Measurements from ENCODE around the gene GOLGA1.
A peak's percentile ranks its signal among the peaks of the same experiment; 100 is the strongest.

GOLGA1 gene

GRCh38 chr9:124860582-124861341 is 80.1 kb downstream of the GOLGA1 start:
- H3K9ac ChIP-seq (ENCODE audit: low read length): peak overlapping the region; percentile 28
- H3K36me3 ChIP-seq (ENCODE audit: control insufficient read depth, insufficient read depth, low read length): peaks cover 28% of the 10 kb centered on the region

GRCh38 chr9:124859803-124860581 is 80.9 kb downstream of the GOLGA1 start:
- Histone ChIP-seq H3K27ac (ENCODE audit: low read depth, low read length) (no peak overlapping the region), H3K9ac (ENCODE audit: low read length) (peak overlapping the region; percentile 14), H3K27me3 (ENCODE audit: control insufficient read depth, insufficient read depth, low read length) (no peaks in the 10 kb centered on the region), H3K4me3 (ENCODE audit: low read length) (peak overlapping the region; percentile 69), H3K36me3 (ENCODE audit: control insufficient read depth, insufficient read depth, low read length) (peaks cover 28% of the 10 kb centered on the region), H3K4me1 (ENCODE audit: control insufficient read depth, insufficient read depth, low read length) (peaks cover 11% of the 10 kb centered on the region)

More at GRCh38 chr9:124860582-124861341, 80.1 kb downstream of the GOLGA1 start:
- Histone ChIP-seq H3K4me1 (ENCODE audit: control insufficient read depth, insufficient read depth, low read length) (peaks cover 11% of the 10 kb centered on the region), H3K4me3 (ENCODE audit: low read length) (peak overlapping the region; percentile 69), H3K27me3 (ENCODE audit: control insufficient read depth, insufficient read depth, low read length) (no peaks in the 10 kb centered on the region), H3K27ac (ENCODE audit: low read depth, low read length) (peak overlapping the region; percentile 90)

DNA sequence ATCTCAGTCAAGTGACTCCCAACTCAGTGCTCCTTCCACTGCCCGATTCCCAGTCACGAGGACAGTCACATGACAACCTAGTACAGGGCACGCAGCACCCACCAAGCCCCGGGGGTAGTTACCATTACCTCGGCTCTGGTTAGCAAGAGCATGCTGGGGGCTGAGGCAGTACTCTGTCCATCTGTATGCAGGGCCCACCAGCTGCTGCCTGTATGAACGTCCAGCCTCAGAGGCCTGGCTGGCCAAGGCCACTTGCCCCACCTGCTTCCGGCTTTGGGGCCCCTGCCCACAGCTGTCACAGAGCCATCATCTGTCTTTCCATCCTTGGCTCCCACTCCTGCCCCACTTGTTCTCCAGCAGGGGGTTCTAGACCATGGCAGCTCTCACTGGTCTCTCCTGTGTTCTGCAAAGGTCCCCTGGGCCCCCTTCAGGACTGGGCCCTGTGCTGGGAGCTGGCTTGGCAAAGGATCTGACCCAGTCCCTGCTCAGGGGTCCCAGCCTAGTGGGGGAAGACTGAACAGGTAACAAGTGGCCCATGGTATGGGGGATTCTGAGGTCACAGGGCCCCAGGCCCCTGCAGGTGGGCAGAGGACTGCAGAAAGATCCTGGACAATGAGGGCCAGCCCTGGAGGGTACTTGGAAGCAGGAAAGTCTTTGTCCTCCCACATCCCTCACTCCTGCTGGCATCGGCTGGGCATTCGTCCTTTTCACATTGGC is 82.4 kb downstream of the GOLGA1 start:
- Histone ChIP-seq H3K4me3 (ENCODE audit: low read length) (no peak overlapping the region), H3K27ac (ENCODE audit: low read depth, low read length) (no peak overlapping the region), H3K4me1 (ENCODE audit: control insufficient read depth, insufficient read depth, low read length) (peaks cover 11% of the 10 kb centered on the region), H3K27me3 (ENCODE audit: control insufficient read depth, insufficient read depth, low read length) (no peaks in the 10 kb centered on the region), H3K36me3 (ENCODE audit: control insufficient read depth, insufficient read depth, low read length) (peaks cover 28% of the 10 kb centered on the region), H3K9ac (ENCODE audit: low read length) (no peak overlapping the region)

GRCh38 chr9:124857533-124858162 is 83.2 kb downstream of the GOLGA1 start:
- Histone ChIP-seq H3K4me1 (ENCODE audit: control insufficient read depth, insufficient read depth, low read length) (peaks cover 13% of the 10 kb centered on the region), H3K36me3 (ENCODE audit: control insufficient read depth, insufficient read depth, low read length) (peaks cover 28% of the 10 kb centered on the region), H3K27me3 (ENCODE audit: control insufficient read depth, insufficient read depth, low read length) (no peaks in the 10 kb centered on the region), H3K27ac (ENCODE audit: low read depth, low read length) (no peak overlapping the region), H3K9ac (ENCODE audit: low read length) (no peak overlapping the region), H3K4me3 (ENCODE audit: low read length) (no peak overlapping the region)

GRCh38 chr9:124855944-124856765 is 84.7 kb downstream of the GOLGA1 start:
- Histone ChIP-seq H3K9ac (ENCODE audit: low read length) (no peak overlapping the region), H3K27ac (ENCODE audit: low read depth, low read length) (no peak overlapping the region), H3K4me1 (ENCODE audit: control insufficient read depth, insufficient read depth, low read length) (peaks cover 19% of the 10 kb centered on the region), H3K27me3 (ENCODE audit: control insufficient read depth, insufficient read depth, low read length) (no peaks in the 10 kb centered on the region), H3K36me3 (ENCODE audit: control insufficient read depth, insufficient read depth, low read length) (peaks cover 28% of the 10 kb centered on the region), H3K4me3 (ENCODE audit: low read length) (no peak overlapping the region)

- H3K27me3 ChIP-seq (ENCODE audit: control insufficient read depth, insufficient read depth, low read length): no peaks in the 10 kb centered on the region
- no peak overlapping the region for H3K9ac ChIP-seq (ENCODE audit: low read length)
- H3K4me3 ChIP-seq (ENCODE audit: low read length): no peak overlapping the region
- no peak overlapping the region for H3K27ac ChIP-seq (ENCODE audit: low read depth, low read length)
- H3K4me1 ChIP-seq (ENCODE audit: control insufficient read depth, insufficient read depth, low read length): peaks cover 13% of the 10 kb centered on the region
- H3K36me3 ChIP-seq (ENCODE audit: control insufficient read depth, insufficient read depth, low read length): peaks cover 26% of the 10 kb centered on the region
Measured at GRCh38 chr9:124855566-124855943, 85.3 kb downstream of the GOLGA1 start.

GRCh38 chr9:124854822-124855221 is 86.1 kb downstream of the GOLGA1 start:
- Histone ChIP-seq H3K4me3 (ENCODE audit: low read length) (no peak overlapping the region), H3K27me3 (ENCODE audit: control insufficient read depth, insufficient read depth, low read length) (no peaks in the 10 kb centered on the region), H3K27ac (ENCODE audit: low read depth, low read length) (no peak overlapping the region), H3K9ac (ENCODE audit: low read length) (no peak overlapping the region), H3K36me3 (ENCODE audit: control insufficient read depth, insufficient read depth, low read length) (peaks cover 19% of the 10 kb centered on the region), H3K4me1 (ENCODE audit: control insufficient read depth, insufficient read depth, low read length) (peaks cover 9% of the 10 kb centered on the region)

GRCh38 chr9:124854161-124854560 is 86.7 kb downstream of the GOLGA1 start:
- H3K4me3 ChIP-seq (ENCODE audit: low read length): no peak overlapping the region
- H3K27ac ChIP-seq (ENCODE audit: low read depth, low read length): no peak overlapping the region
- H3K36me3 ChIP-seq (ENCODE audit: control insufficient read depth, insufficient read depth, low read length): peaks cover 13% of the 10 kb centered on the region
- H3K9ac ChIP-seq (ENCODE audit: low read length): no peak overlapping the region
- H3K4me1 ChIP-seq (ENCODE audit: control insufficient read depth, insufficient read depth, low read length): peaks cover 9% of the 10 kb centered on the region
- H3K27me3 ChIP-seq (ENCODE audit: control insufficient read depth, insufficient read depth, low read length): no peaks in the 10 kb centered on the region

- no peak overlapping the region for H3K27ac ChIP-seq (ENCODE audit: low read depth, low read length)
- H3K9ac ChIP-seq (ENCODE audit: low read length): no peak overlapping the region
- H3K27me3 ChIP-seq (ENCODE audit: control insufficient read depth, insufficient read depth, low read length): no peaks in the 10 kb centered on the region
- peak overlapping the region; percentile 67 for H3K4me3 ChIP-seq (ENCODE audit: low read length)
- peaks cover 9% of the 10 kb centered on the region for H3K36me3 ChIP-seq (ENCODE audit: control insufficient read depth, insufficient read depth, low read length)
- peaks cover 9% of the 10 kb centered on the region for H3K4me1 ChIP-seq (ENCODE audit: control insufficient read depth, insufficient read depth, low read length)
Measured at GRCh38 chr9:124853605-124854143, 87.2 kb downstream of the GOLGA1 start.

DNA sequence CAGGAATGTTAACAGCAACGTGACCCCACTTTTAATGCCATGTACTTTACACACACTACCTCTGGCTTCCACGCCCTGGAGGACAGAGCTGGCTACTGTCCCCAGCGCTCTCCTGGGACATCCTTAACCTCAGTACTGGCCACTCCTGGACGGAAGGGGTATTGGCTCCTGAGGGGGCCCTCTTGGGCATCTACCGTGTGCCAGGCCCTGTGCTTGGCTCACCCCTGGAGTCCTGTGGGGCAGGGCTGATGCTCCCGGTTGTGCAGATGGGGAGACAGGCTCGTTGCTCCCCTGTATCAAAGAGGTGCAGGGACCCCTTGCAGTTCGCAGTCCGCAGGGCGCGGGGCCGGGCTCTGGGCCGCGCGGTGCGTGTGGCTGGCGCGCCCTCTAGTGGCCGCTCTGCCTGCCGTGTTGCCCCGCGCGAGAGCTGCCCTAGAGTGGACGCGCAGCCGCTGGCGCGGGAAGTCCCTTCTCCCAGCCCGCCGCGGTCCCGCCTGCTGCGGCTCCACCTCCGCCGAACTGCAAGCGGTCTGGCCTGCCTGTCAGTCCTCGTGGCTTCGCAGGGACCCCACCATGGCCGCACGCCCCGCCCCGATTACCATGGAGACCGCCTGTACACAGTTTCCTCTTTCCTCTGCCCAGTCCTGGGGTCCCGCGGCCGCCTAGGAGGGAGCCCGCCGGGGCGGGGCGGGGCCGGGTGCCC is 87.9 kb downstream of the GOLGA1 start, which contains the start of gene WDR38:
WDR38 (plus strand) TSS at position 632 of the 703 bp plus-strand sequence. CDS start 72 bp downstream, outside the sequence.
- Histone ChIP-seq H3K27me3 (ENCODE audit: control insufficient read depth, insufficient read depth, low read length) (no peaks in the 10 kb centered on the region), H3K4me3 (ENCODE audit: low read length) (peak within 1 kb of the TSS; percentile 67), H3K4me1 (ENCODE audit: control insufficient read depth, insufficient read depth, low read length) (peaks cover 9% of the 10 kb centered on the region), H3K36me3 (ENCODE audit: control insufficient read depth, insufficient read depth, low read length) (peaks cover 6% of the 10 kb centered on the region), H3K9ac (ENCODE audit: low read length) (peak within 1 kb of the TSS; percentile 69), H3K27ac (ENCODE audit: low read depth, low read length) (peak within 1 kb of the TSS; percentile 19)
